GM19397 (cell line): ENCODE data around the gene RB1.
"Not testable (repeated sequence)": the region's sequence is repeated elsewhere in the genome, so short reads cannot be mapped to it uniquely, and the experiment has no call there.

Experiments used
- ATAC-seq: cut with Tn5 transposase; IDR thresholded peaks from one replicate; pipeline ENCODE4 v1.9.1; 2021; ENCODE audit warnings: mild to moderate bottlenecking, moderate library complexity; ENCODE audit not compliant: unreplicated experiment

RB1 gene

GRCh38 chr13:48346583-48346982 is 43.0 kb downstream of the RB1 start:
- no peak for ATAC-seq

- no peak for ATAC-seq
Measured at GRCh38 chr13:48349525-48349924, 46.0 kb downstream of the RB1 start.

- no peak for ATAC-seq
Measured at GRCh38 chr13:48353590-48353989, 50.0 kb downstream of the RB1 start.

- ATAC-seq, result not testable (repeated sequence)
Measured at GRCh38 chr13:48355524-48355923, 52.0 kb downstream of the RB1 start.

DNA sequence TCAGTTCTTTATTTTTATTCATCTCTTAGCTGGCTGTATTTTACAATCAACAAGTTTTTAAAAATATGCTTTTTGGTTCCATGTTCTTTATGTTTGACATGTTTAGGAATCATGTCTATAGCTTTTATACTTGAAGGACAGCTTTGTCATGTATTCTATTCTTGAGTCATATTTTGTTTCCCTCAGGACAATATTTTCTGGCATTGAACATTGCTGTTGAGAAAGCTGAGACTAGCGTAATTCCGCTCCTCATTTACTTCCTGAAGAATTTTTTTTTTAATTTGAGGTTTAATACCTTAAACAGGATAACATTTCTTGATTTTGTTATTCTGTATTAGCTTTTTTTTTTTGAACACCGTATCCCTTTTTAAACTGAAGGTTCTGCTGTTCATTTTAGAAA is 53.2 kb downstream of the RB1 start:
- ATAC-seq, result no peak

DNA sequence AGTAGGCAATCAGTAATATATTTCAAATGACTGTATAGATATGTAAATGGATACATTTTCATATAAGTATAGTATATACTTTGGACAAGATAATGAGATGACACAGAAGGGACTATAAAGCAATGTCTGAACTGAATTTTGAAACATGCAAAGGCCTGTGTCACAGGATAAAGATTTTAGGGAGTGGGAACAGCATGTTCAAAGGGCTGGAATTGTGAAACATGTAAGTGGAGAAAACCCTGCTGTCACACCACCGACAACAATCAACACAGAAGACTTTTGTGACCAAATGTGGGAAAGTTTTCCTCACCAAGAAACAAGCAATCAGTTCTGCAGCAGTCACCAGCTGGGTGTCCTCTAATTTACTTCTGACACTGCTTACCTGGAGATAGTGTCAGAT is 66.4 kb downstream of the RB1 start:
- no peak for ATAC-seq

DNA sequence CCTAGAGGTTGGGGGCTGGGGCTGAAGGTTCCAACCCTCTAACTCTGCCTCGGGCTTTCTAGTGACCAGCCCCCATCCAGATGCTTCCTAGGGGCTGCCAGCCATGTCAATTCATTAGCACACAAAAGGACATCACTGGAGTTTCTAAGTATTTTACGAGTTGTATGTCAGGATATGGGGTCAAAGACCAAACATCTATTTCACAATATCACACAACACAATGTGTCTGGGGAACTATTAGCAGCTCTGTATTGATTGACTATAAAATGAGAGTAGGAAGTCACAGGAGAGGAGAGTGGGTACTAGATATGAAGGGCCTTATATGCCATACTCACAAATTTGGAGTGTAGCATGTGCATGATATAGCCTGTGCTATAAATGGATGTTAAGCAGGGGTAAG is 67.3 kb downstream of the RB1 start:
- no peak for ATAC-seq

GRCh38 chr13:48377857-48378256 is 74.3 kb downstream of the RB1 start:
- no peak for ATAC-seq

DNA sequence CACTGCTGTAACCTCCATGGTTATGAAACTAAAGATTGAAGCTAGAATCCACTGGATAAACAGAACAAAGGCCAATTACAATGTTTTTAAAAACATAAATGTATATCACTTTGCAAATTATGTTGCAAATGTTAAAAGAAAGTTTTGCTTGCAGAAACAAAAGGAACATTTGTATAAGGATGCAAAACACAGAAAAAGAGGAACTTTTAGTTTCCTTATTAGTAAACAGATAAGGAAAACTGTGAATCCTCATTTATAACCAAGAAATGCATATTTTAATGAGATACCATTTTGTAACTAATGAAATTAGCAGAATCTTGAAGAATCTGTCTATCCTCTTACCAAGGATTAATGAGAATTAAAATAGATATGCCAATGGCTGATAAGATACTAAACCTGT is 77.0 kb downstream of the RB1 start:
- ATAC-seq, result no peak

- no peak for ATAC-seq
Measured at GRCh38 chr13:48383384-48383783, 79.8 kb downstream of the RB1 start.

DNA sequence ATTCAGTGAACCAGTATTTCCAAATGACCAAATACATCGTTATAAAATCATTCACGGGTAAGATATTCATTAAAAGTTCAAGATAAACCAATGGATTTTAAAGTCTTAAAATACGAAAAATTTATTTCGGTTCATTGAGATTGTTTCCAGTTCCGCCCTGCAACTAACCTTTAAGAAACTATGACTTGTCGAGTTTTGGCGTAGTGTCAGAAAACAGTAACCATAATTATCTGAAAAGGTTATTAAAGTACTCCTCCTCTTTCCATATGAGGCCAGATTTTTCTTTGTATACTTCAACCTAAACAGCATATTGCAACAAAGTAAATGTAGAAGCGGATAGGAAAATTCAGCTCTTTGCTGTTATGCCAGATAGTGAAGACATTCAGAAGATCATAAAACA is 83.3 kb downstream of the RB1 start:
- ATAC-seq, result no peak

DNA sequence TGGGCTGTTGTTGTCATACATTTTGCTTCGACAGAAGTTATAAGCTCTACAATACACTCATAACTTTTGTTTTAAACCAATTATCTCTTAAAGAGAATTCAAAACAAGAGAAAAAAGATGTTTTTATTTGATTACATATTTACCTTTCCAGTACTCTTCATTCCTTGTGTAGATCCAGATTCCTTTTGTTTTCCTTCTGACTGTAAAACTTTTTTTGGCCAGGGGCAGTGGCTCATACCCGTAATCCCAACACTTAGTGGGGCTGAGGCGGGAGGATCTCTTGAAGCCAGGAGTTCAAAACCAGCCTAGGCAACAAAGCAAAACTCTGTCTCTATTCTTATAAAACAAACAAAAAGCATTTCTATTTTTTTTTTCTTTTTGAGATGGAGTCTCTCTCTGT is 87.7 kb downstream of the RB1 start:
- ATAC-seq, result no peak

DNA sequence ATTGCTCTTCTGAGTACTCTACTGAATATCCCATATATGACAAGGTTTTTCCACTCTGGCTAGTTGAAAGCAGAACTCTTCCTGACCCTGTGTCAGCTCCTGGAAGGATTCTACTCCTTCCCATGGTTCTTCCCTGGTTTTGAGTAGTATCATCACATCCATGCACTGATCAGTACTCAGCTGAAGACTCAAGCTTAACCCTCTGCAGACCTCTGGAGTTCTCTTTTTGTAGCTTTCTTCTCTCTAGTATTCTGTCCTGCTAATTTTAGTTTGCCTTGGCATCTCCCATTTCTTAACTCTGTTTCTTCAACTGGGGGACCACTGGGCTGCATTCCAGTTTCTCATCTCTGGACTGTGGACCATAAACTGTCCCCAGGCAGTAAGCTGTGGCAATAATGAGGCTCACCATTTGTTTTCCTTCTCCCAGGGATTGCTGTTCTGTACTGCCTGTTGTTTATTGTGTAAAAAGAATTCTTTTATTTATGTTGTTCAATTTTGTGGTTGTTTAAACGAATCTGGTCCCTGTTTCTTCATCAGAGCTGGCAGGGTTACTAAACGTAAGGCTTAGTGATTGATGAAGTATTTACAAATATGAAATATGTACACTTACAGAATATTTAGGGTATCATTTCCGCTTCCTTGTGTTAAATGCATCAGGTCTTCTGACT is 89.6 kb downstream of the RB1 start:
- ATAC-seq, result no peak

GRCh38 chr13:48393698-48394085 is 90.1 kb downstream of the RB1 start:
- no peak for ATAC-seq

DNA sequence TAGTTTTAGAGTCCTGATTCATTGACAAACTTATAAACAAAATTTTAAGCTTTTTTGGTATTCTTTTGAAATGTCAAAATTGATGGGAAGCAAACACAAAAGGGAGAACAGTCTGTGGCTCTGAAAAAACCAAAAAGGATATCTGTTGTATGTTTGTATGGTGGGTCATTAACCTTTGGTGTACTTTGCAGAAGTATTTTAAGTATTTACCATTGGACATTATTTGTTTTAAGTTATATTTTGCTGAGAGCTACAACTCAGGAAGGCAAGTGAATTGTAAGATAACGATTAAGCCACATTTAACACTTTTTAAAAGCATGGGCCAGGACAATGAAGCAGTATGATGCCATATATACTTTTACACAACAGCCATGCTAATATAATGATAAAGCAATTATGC is 94.2 kb downstream of the RB1 start:
- no peak for ATAC-seq

DNA sequence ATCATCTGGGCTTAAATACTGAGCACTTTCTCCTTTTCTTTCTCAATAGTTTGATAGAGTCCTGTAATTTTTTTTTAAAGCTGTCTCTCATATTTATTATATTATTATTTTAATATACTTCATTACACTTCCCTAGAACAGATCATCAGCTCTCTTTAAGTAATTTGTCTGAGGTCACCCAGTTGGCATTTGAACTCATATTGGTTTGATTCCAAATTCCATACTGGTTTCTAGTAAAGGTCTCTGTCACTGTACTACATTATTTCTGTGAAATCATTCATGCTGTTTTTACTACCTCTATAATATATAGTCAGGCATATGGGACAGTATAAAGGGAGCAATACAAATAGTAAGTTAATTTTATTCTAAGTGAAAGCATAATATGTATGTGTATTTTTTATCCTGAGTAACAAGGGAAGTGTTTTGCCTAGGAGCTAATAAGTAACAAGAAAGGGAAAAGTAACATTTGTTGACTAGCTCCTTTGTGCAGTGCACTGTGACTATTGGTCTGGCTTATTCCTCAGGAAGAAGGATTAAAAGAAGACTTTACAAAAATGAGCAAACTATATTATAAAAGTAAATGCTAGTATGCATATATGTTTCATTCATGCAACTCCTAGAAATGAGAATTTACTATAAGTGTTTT is 95.0 kb downstream of the RB1 start:
- no peak for ATAC-seq

- ATAC-seq, result no peak
Measured at GRCh38 chr13:48400090-48400694, 96.6 kb downstream of the RB1 start.

GRCh38 chr13:48400850-48401291 is 97.3 kb downstream of the RB1 start:
- ATAC-seq, result no peak

GRCh38 chr13:48401480-48401879 is 97.9 kb downstream of the RB1 start:
- no peak for ATAC-seq

GRCh38 chr13:48402325-48402932 is 98.9 kb downstream of the RB1 start:
- no peak for ATAC-seq

GRCh38 chr13:48403151-48403631 is 99.6 kb downstream of the RB1 start:
- ATAC-seq, result no peak

- no peak for ATAC-seq
Measured at GRCh38 chr13:48403913-48404312, 100.4 kb downstream of the RB1 start.
